Activated T-cell treated with anti-CD3 and anti-CD28 coated beads for 1 hour (primary cell): ENCODE results near the gene RBP5.
A peak's percentile ranks its signal among the peaks of the same experiment; 100 is the strongest.

Experiments used
- DNase-seq: peaks from one replicate; pipeline ENCODE4 v3.0.0-alpha.2; 2020; ENCODE audit warnings: low read depth

RBP5 gene

DNA sequence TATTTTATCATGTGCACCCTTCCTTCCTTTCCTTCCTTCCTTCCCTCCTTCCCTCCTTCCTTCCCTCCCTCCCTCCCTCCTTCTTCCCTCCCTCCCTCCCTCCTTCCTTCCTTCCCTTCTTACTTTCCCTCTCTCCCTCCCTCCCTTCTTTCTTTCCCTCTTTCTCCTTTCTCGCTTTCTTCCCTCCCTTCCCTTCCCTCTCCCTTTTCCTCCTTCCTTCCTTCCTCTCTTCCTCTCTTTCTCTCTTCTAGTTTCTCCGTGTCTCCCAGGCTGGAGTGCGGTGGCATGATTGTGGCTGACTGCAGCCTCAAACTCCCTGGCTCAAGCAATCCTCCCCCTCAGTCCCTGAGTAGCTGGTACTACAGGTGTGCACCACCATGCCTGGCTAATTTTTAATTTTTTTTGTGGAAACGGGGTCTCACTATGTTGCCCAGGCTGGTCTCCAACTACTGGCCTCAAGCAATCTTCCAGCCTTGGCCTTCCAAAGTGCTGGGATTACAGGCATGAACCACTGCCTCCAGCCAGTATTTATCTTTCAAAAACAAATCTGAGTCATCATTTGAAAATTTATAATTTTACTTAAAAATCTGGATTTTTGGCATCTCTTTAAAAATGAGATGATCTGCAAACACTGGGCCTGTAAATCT is 27.5 kb downstream of the RBP5 start:
- no peak for DNase-seq

DNA sequence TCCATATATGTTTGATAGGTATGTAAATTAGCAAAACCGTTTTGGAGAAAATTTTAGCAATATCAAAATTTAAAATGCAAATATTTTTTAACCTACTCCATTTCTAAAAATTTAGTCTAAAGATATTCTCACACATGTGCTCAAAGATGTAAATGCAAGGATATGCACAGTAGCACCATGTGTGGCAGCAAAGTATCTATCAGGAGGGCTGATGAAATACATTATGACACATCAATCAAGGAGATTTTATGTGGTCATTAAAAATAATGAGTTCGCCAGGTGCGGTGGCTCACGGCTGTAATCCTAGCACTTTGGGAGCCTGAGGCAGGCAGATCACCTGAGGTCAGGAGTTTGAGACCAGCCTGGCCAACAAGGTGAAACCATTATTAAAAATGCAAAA is 28.4 kb downstream of the RBP5 start:
- DNase-seq: no peak

DNA sequence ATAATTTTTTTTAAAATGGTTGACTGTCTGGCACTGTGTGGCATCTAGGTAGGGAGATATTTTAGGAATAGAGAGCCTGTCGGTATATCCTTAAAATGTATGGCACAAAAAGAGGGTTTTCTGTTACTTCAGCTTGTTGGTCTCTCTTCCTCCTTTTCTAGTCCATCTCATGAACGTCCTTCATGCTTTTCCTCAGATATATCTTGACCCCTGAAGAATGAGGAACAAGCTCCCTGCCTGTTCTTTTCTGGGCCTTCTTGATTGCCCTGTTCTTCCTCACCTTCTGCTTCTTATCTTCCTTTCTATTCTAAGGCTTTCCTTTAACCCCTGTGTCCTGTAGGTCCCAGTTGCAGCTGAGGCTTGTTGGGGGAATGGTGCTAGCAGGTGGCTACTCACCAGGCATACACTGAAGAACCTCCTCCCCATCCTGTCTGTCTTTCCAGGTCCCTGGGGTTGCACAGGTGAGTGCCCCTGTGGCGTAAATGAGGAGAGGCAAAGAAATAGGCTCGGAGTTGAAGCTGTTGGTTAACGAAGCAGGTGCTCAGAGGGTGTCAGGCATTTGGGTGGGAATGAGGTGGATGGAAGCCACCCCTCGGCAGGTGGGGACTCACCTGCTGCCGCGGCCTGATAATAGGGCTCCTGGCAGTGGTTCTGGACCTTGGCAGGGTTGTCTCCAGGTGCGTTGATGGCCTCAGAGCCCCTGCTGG is 29.2 kb downstream of the RBP5 start:
- DNase-seq: no peak

DNA sequence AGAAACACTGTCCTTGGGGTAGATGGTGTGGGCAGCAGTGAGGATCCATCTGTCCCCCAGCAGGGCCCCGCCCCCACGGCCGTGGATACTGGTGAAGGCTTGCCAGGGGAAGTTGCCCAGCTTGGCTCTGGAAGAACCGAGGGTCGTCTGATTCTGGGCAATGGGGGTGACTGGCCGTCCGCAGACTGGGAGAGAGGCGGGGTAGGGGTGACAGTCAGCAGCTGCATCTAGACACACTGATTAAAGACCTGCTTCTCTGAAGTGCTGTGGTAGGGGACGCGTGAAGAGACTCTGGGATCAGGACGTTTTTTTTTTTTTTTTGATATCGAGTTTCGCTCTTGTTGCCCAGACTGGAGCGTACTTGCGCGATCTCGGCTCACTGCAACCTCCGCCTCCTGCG is 31.7 kb downstream of the RBP5 start:
- no peak for DNase-seq

DNA sequence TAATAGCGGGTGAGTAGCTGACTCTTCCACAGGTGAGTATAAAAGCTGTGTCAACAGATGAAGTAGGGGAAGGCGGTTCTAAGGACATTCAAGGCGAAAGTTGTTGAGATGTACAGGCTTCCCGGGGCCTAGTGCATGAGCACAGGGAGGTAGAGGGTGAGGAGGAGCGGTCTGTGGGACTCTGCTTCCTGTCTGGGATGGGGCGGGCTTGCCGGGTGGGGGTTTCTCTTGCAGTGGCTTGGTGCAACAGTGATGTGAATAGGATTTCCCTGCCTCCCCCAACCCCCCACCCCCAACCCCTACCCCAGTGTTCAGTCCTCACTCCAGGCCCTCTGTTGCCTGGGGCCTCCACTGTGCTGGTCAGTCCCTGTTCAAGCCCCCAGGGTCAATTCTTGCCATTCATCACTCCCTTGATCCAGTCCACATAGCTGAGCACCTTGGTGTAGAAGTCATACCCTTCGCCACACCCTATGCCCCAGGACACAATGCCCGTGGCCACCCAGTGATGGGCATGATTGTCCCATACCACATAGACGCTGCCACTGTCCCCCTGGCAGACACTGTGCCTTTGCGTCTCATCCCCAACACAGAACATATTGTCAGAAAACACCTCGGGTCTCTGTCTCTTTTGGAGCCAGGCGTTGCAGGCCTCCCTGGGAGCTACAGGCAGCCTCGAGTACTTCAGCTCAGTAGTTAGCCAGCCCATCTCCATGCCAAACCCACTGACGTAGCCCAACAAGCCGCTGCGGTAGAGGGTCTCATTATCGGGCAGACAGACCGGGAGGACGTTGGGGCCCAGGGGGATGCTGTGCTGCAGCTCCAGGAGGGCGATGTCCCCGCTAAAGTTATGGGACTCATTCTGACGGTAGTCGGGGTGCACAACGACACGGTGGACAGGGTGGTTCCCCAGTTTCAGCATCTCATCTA is 32.4 kb downstream of the RBP5 start:
- DNase-seq: no peak

DNA sequence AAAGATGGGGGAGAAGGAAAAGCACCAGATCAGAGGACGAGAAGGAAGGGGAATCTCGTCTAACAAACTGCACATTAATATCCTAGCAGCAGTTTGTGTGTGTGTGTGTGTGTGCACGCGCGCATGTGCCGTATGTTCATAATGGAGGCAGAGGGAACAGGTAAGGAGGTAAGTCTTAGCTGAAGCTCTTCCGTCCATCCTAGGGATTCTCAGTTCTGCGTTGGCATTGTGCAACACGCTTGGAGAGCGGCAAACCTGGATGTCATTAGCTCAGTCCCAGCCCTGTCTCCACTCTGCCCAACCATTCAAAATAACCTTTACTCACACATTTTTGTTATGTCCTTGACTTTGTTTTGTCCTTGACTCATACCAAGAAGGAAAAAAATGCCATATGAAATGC is 34.8 kb downstream of the RBP5 start:
- no peak for DNase-seq

DNA sequence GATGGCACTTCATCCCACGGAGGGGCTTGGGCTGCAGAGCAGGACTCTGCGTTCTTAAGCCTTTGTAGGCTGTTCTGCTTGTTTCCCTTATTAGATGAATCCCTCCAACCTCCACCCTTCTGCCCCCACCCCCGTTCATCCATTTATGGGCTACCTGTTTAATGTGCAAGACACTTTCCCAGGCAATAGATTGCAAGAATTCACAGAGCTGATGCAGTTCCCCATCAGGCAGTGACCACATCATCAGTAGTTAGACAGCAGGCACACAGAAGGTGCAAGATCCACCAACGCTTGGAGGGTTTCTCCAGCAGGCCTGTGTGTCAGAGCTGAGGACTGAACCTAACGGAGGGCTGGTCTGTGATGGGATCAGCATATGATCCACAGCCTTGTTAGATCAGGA is 35.2 kb downstream of the RBP5 start:
- DNase-seq: no peak

DNA sequence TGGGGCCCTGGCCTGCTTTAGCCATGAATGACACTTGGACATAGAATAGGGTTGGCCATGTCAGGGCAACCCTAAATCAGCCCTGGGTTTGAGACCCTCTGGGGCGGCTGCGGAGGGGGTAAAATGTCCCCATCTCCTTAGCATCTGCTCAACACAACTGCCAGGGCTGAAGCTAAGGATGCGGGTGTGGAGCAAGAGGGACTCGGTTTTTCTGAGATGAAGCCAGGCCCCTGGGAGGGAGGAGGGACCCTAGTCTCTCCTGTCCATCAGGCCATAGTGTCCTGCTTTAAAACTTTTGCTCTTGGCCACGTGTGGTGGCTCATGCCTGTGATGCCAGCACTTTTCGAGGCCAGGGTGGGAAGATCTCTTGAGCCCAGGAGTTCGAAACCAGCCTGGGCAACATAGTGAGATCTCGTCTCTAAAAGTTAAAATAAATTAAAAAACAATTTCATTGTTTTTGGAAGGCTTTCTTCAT is 35.7 kb downstream of the RBP5 start:
- no peak for DNase-seq

DNA sequence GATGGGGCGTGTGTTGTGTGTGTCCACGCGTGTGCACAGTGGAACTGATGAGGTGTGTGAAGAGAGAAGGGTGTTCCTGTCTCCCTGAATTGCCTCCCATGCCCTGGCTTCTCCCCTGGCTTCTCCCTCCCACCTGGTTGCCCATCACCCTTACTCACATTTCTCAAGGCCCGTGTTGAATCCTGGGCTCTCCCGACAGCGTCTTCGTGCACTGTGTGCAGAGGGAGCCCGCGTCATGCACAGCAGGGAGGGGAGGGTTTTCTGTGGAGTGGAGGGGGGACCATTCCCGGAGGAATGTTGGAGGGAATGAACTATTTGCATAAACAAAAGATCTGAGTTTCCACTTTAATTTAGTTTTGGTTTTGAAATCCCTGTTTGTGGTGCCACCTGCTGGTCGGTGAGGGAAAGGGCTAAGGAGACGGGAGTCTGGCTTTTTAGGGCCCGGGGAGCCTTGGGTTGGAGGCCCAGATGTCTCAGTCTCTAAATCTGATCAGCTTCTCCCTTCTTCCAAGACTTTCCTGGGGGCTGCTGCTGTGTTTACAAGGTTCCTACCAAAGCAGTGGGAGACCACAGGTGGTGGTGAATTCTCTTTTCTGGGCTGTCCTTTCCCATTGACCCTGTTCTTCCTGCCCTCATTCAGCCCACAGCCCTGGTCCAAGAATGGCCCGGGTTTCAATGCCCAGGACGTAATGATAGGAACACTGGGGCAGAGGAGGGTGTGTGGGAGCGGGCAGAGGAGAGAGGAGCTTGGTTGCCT is 36.3 kb downstream of the RBP5 start, which contains the start of gene C1R:
Gene C1R (minus strand): TSS at position 217 of the 757 bp plus-strand sequence. CDS start 57 bp downstream, at position 160.
- peak; percentile 70 for DNase-seq

DNA sequence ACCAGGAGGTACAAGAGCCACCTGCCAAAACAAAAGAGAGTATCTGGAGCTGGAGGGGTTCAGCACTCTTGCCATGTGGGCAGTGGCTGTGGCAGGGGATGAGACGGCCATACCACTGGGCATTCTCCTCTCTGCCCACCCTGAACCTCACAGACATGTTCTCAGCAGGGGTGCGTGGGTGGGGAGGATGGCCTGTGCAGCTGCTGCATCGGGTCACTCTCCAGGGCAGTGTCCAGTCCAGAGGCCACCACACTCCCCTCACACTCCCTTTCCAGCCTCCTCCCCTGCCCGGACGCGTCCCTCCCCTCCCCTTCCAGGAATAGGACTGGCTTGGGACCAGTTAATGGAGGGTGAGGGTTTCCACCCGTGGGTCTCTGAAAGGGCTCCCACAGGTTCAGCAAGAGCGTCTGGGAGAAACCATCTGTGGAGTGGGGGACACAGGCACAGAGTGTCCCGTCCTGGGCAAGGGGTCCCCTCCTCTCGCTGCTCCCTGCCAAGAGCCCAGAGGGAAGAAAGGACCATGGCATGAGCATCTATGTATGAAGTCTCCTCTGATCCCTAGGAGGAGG is 36.9 kb downstream of the RBP5 start:
- no peak for DNase-seq

DNA sequence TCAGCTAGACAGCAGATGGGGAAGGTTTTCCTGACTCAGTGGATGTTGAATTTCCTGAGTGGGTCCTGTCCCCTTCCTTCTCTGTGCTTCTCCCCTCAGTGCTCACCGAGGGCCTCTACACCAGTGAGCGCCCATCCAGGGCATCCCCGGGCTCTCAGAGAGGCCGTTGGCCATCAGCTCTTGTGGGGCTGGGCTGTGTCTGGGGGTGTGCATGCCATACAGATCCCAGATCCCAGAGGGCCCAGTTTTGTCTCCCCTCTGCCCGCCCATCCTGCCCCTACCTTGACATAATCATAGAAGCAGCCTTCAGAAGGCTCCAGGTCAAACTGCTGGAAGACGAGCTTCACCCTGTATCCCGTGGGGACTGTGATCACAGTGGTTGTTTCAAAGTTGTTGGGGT is 37.5 kb downstream of the RBP5 start:
- no peak for DNase-seq

DNA sequence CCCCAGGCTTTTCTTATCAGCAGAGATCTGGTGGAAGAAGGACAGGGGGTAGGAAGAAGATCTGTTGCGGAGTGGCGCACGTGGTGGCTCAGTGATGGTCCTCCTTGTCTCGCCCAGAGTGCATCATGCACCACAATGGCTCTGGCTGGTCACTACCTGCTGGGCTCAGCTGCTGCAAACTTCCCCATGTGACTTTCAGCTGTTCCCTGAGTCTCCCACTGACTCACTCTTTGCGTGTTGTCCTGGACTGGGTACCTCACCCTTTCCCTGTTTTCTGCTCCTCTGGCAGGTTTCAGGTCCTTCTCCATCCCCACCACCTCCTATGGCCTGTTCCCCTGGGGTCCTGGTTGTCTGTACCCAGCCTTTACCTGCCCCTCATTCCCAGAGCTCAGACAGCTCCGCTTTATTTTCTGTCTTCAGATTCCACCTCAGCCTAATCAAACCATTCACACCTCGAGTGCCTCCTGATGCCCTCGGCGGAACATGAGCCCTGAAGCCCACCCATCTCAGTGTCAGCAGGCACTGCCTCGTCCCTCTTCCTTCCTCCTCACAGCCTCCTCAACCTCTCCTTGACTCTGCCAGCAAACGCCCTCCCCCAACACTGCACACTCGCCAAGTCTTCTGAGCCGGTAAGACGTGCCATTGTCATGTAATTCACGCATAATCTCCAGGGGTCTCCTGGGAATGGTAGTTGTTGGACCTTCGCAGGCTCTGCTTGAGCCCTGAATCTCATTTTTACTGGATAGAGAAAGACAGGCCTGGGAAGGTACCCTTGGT is 38.3 kb downstream of the RBP5 start:
- DNase-seq: no peak

DNA sequence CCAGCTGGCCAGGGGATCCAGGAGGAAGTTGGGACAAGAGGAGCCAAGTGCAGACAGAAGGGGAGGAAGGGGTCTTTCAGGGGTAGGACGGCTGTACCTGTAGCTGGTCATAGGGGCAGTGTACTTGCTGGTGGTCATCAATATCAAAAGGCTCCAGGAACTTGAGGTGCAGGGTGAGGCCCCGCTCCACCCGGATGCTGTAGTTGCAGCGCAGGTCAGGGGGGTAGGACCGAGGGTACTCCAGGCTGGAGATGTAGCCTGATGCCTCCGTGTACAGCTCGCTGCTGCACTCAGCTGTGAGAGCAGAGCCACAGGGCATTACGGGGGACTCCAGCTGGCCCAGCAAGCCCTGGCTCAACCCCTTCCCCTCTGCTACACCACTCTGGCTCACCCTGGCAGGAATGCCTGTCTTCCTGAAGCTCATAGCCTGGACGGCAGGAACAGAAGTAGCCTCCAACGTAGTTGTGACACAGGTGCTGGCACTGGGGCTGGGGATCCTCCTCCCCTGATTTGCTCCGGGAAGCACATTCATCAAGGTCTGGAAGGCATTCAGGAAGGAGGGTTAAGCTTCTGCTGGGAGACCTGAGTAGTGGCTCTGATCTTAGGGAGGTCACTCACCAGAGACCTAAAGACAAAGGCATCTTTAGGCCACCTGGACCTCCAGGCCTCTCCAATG is 39.4 kb downstream of the RBP5 start:
- no peak for DNase-seq

DNA sequence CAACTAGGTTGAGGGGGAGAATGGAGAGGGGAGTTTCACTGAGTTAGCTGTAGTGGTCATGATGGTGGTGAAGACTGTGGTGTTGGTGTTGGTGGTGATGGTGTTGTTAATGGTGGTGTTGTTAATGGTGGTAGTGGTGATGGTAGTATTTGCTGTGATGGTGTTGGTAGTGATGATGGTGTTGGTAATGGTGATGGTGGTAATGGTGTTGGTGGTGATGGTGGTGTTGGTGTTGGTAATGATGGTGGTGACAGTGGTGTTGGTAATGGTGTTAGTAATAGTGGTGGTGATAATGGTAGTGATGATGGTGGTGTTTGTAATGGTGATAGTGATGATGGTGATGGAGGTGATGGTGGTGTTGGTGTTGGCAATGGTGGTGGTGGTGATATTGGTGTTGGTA is 45.6 kb downstream of the RBP5 start:
- DNase-seq: no peak

DNA sequence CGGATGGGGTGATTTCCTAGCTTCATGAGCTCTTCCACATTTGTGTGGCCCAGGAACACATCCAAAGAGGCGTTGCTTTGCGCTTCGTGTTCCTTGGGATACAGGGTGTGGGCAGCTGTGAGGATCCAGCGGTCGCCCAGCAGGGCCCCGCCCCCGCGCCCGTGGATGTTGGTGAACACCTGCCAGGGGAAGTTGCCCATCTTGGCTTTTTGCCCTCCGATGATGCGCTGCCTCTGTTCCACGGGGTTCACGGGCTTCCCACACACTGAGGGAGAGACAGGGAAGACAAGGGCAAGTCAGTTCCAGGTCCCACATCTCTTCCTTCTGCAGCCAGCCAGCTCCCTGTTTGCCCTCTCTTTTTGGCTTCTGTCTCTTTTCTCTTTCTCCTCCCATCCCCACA is 47.7 kb downstream of the RBP5 start:
- no peak for DNase-seq

DNA sequence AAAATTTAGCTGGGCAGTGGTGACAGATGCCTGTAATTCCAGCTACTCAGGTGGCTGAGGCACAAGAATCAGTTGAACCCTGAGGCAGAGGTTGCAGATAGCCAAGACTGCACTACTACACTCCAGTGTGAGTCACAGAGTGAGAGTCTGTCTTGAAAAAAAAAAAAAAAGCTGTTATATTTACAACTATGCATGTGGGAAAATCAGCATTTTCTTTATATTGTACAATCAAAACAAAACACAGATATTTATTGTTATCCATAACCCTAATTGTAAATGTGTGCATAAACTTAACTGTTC is 48.9 kb downstream of the RBP5 start:
- DNase-seq: no peak

DNA sequence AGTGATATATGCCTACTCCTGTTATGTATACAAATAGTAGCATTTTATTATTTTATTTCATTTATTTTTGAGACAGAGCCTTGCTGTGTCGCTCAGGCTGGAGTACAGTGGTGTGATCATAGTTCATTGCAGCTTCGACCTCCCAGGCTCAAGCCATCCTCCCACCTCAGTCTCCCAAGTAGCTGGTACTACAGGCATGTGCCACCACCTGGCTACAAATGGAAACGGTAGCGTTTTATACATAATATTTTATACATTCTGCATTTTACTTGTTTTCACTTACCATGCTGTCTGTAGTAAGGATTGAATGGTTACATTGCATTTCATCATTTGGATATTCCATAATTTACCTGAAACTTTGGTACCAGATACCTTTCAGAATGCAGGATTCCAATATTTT is 50.5 kb downstream of the RBP5 start:
- DNase-seq: no peak

DNA sequence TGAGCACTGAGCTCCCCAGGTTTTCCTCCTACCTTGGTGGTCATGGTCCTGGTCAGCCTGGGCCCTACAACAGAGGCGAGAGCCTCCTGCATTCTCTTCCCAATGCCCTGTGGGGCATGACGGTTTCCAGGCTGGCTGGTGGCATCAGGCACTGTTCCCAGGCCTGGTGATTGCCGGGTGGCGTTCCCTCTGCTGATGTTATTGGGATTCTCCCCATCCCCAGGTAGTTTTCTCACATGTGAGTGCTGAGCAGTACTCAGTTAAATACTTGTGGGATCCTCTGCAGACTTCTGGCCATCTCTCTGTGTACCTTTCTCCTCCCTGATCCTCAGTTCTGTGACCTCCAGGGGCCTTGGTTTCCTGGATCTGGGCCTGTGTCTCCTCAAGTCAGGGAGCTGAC is 52.2 kb downstream of the RBP5 start:
- no peak for DNase-seq

DNA sequence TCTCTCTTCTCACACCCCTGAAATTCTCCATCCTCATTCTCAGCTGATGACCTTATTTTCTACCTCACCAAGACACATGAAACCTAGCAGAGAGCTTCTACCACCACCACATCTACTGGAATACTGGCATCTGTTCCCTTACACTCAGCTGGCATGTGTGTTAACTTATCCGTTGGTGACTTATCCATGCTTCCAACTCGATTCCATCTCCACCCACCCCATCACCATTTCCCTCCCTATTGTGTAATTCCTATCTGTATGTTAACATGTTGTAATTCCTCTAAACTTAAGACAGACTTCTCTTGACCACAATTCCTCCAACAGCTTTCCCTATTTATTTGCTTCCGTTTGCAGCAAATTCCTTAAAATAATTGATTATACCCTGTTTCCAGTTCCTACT is 52.8 kb downstream of the RBP5 start:
- DNase-seq: no peak

DNA sequence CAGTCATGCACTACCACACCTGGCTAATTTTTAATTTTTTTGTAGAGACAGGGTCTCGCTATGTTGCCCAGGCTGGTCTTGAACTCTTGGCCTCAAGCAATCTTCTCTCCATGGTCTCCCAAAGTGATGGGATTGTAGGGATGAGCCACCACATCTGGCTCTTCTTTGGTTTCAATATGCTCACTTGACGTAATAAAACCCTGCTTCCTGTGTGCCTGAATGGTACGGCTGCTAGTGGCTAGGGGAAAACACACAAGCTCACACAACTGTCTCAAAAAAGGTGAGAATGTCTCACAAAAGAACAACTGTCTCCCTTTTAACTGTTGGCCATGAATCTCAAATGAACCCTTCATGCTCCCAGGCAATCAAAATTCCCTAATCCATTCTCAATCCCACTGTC is 53.2 kb downstream of the RBP5 start:
- DNase-seq: no peak

DNA sequence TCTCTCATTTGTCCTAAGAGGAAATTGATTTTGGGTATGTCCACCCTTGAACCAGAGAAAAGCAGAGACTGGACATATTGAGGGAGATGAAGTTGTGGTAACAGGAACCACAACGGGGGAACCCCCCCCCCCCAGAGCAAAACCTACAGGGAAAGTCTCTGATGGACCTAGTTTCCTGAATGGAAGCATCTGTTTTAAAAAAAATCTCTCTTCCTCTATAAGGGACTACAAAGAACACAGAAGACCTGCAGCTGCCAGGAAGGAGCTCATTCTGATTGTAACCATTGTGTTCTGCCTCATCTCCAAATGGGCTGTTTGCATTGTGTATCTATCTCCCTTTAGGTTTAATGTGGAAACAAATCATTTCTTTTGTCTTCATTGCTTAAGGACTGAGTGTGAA is 54.7 kb downstream of the RBP5 start:
- DNase-seq: no peak
